ENCODE measurements around the gene LRBA.

Gene LRBA

DNA sequence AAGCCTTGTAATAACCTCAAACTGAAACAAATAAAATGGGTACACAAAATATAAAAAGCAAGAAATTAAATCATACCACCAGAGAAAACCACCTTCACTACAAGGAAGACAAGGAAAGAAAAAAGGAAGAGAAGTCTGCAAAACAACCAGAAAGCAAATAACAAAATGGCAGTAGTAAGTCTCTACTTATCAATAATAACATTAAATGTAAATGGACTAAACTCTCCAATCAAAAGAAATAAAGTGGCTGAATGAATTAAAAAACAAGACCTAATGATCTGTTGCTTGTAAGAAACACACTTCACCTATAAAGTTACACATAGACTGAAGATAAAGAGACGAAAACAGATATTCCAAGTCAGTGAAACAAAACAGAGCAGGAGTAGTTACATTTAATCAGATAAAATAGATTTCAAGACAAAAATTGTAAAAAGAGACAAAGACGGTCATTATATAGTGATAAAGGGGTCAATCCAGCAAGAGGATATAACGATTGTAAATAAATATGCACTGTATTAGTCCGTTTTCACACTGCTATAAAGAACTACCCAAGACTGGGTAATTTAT lies 289.0 kb downstream of the LRBA start:
- no peak for DNase-seq (ENCODE audit: low read depth in 2 of 2)

DNA sequence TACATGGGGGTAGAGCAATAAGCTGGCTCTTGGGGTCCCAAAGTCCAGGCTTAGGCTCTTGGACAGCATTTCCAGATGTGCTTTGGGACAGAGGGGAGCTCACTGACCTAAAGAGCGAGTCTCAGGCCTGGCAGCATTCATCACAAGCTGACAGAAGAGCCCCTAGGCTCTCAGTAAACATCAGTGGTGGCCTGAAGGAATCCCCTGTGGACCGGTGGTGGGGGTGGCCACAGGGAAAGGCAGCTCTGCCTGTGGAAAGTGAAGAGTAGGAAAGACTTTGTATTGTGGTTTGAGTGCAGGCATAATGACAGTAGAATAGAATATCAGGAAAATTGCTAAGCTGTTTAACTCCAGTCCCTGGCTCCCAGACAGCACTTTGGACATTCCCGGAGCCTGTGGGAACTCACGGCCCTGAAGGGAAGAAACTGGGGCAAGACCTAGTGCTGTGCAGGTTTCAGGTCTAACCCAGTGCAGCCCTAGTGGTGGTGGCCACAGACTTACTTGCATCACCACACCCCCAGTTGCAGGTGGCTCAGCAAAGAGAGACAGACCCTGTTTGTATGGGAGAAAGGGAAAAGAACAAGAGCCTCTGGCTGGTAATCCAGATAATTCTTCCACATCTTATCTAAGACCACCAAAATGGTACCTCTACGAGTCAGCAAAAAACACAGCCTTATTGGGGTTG lies 291.2 kb downstream of the LRBA start:
- DNase-seq (ENCODE audit: low read depth in 2 of 2), result no peak

DNA sequence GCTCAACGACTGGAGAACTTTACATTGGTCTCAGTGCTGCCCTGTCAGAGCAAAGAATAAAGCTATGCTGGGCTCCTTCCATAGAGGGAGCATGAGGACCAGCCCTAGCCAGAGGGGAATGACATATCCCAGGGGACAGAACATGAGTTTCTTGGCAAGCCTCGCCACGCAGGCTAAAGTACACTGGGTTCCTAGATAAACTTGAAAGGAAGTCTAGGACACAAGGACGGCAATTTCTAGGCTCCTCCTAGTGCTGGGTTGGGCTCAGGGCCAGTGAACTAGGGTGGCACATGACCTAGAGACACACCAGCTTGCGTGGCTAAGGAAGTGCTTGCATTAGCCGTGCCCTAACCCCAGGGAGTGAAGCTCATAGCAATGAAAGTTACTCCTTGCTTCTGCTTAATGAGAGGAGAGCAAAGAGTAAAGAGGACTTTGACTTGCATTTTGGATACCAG lies 292.1 kb downstream of the LRBA start:
- no peak for DNase-seq (ENCODE audit: low read depth in 2 of 2)

DNA sequence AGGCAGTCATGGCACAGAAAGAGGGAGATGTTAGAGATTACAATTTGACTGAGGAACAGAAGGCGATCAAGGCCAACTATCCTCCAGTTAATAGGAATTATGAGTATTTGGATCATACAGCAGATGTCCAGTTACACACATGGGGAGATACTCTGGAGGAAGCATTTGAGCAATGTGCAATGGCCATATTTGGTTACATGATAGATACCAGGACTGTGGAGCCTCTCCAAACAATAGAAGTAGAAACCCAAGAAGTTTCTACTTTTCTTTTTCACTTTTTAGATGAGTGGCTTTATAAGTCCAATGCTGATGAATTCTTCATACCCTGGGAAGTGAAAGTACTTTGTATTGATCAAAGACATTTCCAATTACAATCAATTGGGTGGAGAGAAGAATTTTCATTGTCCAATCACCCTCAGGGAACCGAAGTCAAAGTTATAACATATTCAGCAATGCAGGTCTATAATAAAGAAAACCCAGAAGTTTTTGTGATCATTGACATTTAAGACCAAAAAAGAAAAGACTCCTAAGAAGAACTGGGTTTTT lies 294.0 kb downstream of the LRBA start:
- no peak for DNase-seq (ENCODE audit: low read depth in 2 of 2)

DNA sequence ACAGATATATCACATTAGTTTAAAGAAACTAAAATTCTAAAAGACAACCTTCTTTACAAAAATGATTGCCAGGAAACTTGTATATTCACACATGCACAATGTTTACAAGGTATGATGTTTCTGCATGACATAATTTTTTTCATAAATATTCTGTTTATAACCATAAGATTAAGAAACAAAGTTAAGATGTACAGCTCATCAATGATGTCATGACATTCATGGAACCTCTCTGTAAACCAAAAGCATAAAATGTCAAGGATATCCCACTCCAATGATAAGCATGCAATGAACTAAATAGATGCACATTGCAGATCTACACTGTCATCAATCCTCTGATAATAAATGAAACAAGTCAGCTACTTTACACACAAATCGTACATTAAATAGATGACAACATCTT lies 297.1 kb downstream of the LRBA start:
- DNase-seq (ENCODE audit: low read depth in 2 of 2), result no peak

DNA sequence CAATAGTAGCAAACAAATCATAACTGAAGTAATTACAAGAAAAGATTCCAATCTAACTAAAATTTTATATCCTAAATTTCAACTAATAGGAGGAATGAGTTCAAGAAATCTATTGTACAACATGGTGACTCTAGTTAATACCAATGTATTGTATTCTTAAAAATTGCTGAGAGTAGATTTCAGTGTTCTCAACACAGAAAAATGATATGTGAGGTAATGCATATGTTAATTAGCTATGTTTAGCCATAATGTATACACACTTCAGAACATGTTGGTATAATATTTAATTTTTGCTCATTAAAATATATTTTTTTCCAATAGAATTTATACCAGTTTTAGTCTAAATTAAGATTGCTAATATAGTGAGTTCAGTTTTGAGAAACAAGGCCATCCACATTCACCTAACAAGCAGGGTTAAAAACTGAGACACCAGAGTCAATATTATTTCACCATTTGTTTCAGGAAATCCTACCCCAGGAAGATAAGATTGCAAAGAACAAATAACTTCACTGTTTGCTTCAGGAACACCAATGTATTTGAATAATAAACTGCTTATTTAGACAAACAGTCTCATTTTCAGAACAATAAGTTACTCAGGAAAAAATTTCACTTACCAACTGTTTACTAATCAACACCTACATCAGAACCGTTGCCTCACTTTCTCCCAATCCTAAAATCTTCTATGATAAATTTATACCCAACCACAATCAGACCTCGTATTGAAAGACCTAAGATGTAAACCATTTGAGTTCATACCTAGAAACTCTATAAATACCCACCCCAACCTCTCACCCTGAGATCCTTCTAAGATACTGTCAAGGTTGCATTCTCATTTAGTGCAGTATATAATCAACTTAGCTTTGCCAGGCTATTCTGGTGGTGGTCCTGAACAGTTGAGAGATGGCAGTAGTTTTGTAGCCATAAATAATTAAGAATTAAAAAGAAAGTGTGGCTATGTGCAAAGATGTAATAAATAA lies 300.3 kb downstream of the LRBA start:
- no peak for DNase-seq (ENCODE audit: low read depth in 2 of 2)

DNA sequence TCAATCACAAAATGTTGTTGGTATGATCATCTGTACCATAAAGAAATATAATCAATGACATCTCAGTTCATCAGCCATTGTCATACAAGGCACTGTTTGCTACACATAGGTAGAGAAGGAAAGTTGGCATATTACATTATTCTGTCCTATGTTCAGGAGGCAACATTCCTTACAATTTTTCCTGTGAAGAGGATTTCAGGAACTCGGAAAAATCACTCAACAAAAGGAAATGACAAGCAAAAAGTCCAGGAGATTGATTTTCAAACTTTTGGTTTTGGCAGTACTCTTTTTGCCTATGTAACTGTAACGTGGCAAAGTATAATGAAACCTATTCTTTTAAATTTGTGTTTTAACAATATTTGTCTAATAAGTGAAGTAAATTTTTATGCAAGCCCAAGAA lies 301.8 kb downstream of the LRBA start:
- DNase-seq (ENCODE audit: low read depth in 2 of 2), result no peak

DNA sequence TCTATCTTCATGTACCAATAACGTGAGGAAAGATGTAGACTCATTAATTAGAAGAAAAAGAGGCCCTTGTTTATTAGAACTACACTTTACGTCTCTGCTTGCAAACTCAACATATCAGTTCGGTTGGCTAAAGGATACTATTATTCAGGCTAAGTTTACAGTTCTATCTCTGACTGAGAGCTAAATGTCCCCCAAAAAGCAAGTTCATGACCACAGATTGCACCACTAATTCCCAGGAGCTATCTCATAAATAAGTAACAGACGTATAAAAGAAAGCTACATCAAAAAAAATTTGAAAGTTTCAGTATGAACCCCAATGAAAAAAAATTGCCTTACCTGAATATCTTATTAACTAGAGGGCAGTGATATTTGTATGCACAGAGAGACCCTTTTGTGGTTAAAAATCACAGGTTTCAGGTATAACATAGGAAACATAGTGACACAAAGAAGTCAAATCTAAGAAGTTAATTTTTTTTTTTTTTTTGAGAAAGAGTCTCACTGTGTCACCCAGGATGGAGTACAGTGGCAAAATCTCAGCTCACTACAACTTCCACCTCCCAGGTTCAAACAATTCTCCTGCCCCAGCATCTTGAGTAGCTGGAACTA lies 304.2 kb downstream of the LRBA start:
- DNase-seq (ENCODE audit: low read depth in 2 of 2), result no peak

DNA sequence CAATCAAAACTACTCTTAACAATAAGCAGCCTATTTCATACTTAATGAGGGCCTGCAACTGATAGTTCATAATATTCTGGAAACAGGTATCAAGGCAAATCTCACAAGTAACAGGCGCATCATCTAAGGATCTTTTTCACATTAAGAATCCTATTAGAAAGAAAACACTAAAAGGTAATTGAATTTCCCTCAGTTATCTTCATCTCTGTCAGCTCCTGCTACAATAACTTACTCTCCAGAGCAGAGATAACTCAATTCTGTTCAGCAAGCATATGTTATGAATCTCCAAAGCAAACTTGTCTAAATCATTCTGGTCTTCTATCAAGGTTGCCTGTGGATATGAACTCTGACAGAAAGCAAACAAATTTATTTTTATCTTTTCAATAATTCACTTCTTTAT lies 307.1 kb downstream of the LRBA start:
- no peak for DNase-seq (ENCODE audit: low read depth in 2 of 2)

DNA sequence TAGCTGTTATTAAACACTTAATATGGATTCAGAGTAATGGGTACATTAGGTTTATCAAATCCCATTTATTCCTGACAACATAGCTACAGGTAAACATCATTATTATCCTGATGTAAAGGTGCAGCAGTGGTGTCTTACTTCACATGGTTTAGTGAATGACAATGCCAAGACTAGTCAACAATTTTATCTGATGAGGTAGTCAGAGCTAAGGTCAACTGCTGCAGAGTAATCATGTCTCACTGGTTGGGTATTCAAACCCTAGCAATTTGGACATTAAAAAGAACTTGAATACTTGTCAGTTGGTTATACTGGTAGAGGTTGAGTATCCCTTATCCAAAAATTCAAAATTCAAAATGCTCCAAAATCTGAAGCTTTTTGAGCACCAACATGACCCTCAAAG lies 315.5 kb downstream of the LRBA start:
- no peak for DNase-seq (ENCODE audit: low read depth in 2 of 2)

DNA sequence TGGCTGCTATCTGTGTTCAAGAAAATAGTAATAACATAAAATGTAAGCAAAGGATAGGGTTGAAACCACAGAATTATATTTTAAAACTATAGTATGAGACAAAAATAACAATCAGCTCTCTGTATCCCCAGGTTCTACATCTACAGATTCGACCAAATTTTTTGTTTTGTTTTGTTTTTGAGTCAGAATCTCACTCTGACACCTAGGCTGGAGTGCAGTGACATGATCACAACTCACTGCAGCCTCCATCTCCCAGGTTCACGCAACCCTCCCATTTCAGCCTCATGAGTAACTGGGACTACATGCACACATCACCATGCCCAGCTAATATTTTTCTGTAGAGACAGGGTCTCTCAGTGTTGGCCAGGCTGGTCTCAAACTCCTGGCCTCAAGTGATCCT lies 319.9 kb downstream of the LRBA start:
- DNase-seq (ENCODE audit: low read depth in 2 of 2), result no peak

DNA sequence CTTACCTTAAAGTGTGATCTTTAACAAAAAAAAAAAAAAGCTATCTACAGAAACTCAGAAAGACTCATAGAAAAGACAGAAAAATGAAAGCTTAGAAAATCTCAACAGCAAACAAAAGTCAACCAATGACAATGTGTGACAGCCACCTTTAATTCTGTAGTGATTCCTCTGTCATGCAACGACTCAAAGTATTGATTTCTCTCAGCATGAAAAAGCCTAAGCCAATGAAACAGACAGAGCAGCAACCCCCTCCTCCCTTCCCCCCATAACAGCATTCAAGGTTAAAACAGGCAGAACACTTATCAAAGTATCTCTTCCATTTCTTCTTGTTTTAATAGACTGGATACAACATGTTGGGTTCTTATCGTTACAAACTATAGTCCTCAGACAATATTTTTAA lies 320.6 kb downstream of the LRBA start:
- no peak for DNase-seq (ENCODE audit: low read depth in 2 of 2)

DNA sequence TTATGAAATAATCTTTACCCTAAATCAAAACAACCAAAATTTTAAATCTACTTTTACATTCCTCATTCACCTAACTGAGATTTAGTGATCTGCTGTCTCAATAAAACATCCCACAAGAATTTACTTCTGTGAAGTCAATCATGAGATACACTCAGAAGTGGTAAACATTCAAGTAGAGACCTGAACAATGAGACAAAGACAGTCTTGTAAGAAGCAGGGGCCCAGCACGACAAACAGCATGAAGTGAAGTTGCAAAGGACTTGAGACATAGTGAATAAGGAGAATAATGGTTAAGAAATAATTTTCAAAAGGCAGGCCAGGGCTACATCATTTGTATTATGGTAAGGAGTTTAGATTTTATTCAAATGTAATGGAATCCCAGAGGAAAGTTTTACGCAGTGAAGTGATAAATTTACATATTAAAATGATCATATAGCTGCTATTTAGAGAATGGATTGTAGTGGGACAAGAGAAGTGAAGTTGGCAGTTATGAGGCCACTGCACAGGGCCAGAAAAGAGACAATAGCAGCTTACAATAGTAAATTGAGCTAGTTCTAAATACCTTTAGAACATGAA lies 331.2 kb downstream of the LRBA start:
- no peak for DNase-seq (ENCODE audit: low read depth in 2 of 2)

DNA sequence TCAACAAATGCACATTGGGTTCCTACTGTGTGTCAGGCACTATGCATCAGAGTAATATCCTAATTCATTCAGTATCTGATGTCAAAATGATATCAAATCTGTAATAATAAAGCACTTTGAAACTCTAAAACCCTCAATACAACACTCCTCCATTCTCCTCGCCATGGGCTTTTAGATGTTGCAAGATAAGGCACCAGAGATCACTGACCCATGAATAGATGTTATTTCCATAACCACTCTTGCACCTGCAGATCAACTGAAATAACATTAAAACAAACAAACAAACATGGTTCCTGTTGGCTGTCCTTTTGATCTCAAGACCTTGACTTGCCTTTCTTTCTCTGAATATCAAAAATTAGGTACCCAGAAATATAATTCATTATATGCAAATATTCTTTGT lies 333.0 kb downstream of the LRBA start:
- no peak for DNase-seq (ENCODE audit: low read depth in 2 of 2)

DNA sequence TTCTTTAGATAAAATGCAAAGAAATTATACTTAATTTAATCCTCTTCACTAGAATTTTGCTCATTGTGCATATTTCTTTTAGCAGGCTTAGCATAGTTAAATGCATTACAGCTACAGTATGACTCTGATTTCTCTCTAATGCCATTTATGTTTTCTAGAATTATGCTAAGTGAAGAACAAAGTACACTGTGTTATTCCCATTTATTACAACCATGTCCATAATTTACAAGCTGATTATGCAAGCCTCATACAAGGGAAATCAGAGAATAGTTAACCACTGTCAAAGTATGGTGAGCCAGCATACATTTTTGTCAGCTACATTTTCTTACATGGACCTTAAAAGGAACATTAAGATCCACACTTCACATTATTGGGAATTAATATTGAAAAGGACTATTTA lies 334.0 kb downstream of the LRBA start:
- no peak for DNase-seq (ENCODE audit: low read depth in 2 of 2)

DNA sequence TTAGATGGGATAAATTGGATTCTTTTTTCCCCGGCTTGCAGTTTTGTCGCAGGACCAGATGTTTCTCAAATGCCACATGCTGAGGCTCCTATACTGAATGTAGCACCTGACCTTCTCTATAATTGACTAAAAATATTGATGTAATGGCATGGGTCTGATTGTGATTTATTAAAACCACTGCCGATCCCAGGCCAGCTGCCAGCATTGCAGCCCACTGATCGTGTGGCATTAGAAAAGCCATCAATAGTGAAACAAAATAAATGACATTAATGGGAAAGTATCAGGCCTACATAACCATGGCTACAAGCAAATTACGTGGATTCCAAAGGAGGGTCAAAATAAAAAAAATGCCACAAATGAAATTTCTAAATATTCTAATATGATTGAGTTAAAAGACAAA lies 334.4 kb downstream of the LRBA start:
- no peak for DNase-seq (ENCODE audit: low read depth in 2 of 2)

DNA sequence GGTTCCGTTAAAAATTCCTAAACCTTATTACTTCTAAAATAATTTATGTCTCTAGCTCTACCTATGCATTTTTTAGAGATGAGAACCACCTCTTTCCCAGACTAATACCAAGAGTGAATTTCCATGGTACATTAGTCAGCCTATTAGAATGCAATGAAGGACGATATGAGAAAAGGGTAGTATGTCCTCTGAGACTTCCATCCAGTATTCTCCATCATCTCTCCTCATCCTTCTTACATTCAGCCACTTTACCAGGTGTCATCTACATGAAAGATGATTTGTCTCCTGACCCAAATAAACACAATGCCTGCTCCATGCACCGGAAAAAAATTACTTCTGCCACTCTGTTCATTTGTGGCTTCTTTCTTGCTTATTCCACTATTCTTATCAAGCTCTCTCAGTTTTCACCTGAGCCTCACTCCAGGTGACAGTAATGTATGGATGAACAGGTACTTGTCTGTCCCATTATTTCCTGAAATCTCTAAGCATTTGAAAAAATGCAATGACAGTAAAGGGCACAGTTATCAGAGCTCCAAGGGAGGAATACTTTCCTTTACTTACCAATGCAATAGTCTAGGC lies 335.2 kb downstream of the LRBA start:
- DNase-seq (ENCODE audit: low read depth in 2 of 2), result no peak

DNA sequence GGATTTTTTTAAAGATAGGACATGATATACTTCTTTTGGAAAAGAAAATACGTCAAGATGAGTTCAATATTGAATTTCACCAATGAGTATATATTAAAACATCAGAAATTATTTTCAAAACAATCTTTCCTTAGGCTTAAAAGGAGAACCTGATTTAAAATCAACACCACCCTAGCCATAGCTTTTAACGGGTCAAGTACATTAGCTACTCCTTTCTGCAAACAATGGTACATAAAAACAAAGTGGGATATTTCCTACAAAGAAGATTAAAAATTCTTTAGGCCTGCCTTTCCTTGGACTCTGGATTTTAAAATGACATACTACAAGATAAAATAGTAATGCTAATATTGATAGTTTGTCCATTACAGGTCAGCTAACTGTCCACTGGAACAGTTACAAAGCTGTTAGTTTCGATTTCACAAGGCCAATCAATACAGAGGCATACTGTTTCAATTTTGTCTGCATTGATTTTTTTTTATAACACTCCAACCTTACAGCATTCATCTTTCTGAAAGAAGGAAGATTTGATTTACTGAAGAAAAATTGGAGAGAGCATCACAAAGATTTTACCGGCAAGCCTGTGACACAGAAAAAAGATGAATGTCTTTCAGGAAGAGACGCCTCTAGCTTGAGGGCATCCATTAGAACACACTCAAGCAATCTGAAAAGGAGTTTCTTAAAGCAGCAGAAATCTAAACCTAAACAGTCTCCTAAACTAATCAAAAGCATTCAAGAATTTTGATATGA lies 335.9 kb downstream of the LRBA start:
- DNase-seq (ENCODE audit: low read depth in 2 of 2), result no peak

DNA sequence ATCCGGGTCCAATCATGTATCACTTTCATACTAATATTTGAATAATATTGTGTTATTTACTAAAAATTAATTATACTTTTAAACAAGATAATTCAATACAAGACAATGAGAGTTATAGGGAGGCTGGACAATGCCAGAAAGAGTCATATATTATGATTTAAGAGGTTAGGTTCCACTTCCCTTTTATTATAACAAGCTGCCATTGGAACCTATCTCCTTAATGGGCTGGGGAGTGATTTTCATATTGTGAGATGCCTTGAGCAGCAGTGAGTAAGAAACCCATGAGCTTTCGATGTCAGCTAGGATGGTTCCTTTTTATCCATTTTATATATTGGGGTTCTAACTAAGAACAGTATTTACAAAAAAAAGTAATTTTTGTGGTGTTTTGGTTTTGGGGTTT lies 341.3 kb downstream of the LRBA start:
- DNase-seq (ENCODE audit: low read depth in 2 of 2), result no peak

DNA sequence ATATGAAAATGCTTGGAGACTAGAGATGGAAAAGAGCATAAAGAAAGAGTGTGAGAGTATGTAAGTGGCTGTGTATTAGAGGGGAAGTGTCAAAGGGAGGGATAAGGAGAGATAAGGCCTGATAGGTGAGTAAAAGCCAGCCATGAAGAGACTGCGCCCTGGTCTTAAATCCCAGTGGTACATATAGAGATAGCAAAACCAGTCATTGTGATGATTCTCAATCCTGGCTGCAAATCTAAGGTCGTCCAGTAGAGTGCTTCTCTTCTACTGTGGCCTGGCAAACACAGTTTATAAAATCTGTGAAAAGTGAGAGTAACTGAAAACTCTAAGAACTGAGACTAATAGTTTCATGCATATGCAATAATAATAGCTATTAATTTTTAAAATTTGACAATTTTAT lies 346.3 kb downstream of the LRBA start:
- DNase-seq (ENCODE audit: low read depth in 2 of 2), result no peak

DNA sequence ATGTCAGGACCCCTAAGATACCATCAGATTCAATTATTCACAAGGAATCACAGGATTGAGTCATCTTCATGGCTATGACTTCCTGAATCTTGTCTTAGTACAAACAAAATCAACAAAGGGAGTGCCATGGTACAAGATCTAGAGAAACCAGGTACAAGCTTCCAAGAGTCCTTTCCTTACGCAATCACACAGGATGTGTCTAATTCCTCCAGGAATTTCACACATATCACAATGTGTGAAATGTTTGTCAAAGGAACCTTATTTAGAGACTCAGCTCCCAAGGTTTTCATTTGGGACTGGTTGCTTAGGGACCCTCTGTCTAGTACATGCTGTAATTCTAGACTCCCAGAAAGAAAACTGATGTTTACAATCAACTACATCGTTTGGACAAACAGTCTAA lies 350.1 kb downstream of the LRBA start:
- no peak for DNase-seq (ENCODE audit: low read depth in 2 of 2)
